DND-41 (cell line): ENCODE data around the gene LTBP1.

Experiments
- ATAC-seq: fragments of 200-7000 bp; cut with Tn5 transposase; 3 replicates; pipeline ENCODE4 v1.9.1; 2021; ENCODE audit warnings: low read depth; ENCODE audit not compliant: insufficient read depth
- DNase-seq: peaks from one replicate; pipeline ENCODE4 v3.0.0-alpha.2; 2020
- H2AFZ ChIP-seq: 2 replicates; pipeline ENCODE4 v1.6.0; 2012; ENCODE audit warnings: low read depth, low read length
- H3K27ac ChIP-seq: 2 replicates; pipeline ENCODE4 v1.5.1; 2012; ENCODE audit warnings: low read length, inconsistent platforms
- H3K27me3 ChIP-seq: fragments of 200-600 bp; sonication (generic); 2 replicates; pipeline ENCODE4 v1.6.0; 2012; ENCODE audit warnings: low read length, mild to moderate bottlenecking, inconsistent platforms; ENCODE audit not compliant: insufficient read depth, poor library complexity
- H3K36me3 ChIP-seq: 2 replicates; pipeline ENCODE4 v1.5.1; 2012; ENCODE audit warnings: low read length, inconsistent platforms; ENCODE audit not compliant: insufficient read depth
- H3K4me1 ChIP-seq: 2 replicates; pipeline ENCODE4 v1.5.1; 2012; ENCODE audit warnings: mild to moderate bottlenecking, low read length; ENCODE audit not compliant: insufficient read depth
- H3K4me2 ChIP-seq: 2 replicates; pipeline ENCODE4 v1.6.0; 2012; ENCODE audit warnings: mild to moderate bottlenecking, moderate library complexity, low read length, inconsistent platforms; ENCODE audit not compliant: insufficient read depth
- H3K4me3 ChIP-seq, 2 experiments: fragments of 200-600 bp in 1 of 2; shearing (Covaris generic) in 1 of 2; 2 replicates each; pipeline ENCODE4 v1.5.1; 2012 to 2016; ENCODE audit warnings: inconsistent platforms in 2 of 2, low read length in 2 of 2, mild to moderate bottlenecking in 2 of 2, low read depth in 1 of 2, moderate library complexity in 1 of 2
- H3K79me2 ChIP-seq: 2 replicates; pipeline ENCODE4 v1.6.0; 2012; ENCODE audit warnings: low read length, inconsistent platforms; ENCODE audit not compliant: insufficient read depth
- H3K9ac ChIP-seq: 2 replicates; pipeline ENCODE4 v1.6.0; 2012; ENCODE audit warnings: low read depth, mild to moderate bottlenecking, inconsistent platforms, low read length, moderate library complexity
- H3K9me3 ChIP-seq: 2 replicates; pipeline ENCODE4 v1.5.1; 2012; ENCODE audit warnings: low read length, moderate library complexity, mild to moderate bottlenecking, inconsistent platforms; ENCODE audit not compliant: insufficient read depth, severe bottlenecking
- H4K20me1 ChIP-seq: 2 replicates; pipeline ENCODE4 v1.6.0; 2012; ENCODE audit warnings: low read length; ENCODE audit not compliant: insufficient read depth
- EZH2 ChIP-seq: IDR thresholded peaks from 3 replicates; pipeline ENCODE4 v1.6.1; 2012; ENCODE audit warnings: borderline replicate concordance, low read depth, mild to moderate bottlenecking, moderate library complexity, low read length, inconsistent platforms; ENCODE audit not compliant: severe bottlenecking
- TF ChIP-seq, protein P1 (sequence below): IDR thresholded peaks from 2 replicates; pipeline ENCODE4 v1.5.1; 2012; ENCODE audit warnings: borderline replicate concordance, low read length, moderate library complexity, mild to moderate bottlenecking; ENCODE audit not compliant: poor library complexity, severe bottlenecking; ENCODE audit errors: extremely low read depth

The LTBP1 gene

DNA sequence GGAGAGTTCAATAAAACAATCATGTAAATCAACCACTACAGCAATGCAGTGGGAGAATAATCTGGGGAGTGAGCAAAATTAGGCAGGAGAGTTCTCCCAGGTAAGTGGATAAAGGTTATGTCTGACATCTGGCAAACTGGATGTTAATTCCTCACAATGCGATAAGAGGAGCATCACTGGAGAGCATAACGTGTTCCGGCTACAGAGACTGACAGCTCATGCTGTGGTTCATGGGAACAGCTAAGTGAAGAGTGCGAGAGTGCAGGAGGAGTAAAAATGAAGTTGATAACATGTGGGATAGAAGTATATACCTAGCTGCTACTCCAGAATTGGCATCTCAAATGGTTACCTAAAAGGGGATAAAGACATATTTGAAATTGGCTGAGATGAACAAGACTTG is 153.2 kb downstream of the LTBP1 start:
- Histone ChIP-seq H3K4me2 (no peak overlapping the region), H3K4me1 (no peaks in the 10 kb centered on the region), H3K27ac (no peak overlapping the region), H3K36me3 (no peaks in the 10 kb centered on the region), H3K27me3 (no peaks in the 10 kb centered on the region), H3K4me3 (no peak overlapping the region), H3K9me3 (no peaks in the 10 kb centered on the region), H3K79me2 (no peaks in the 10 kb centered on the region), H2AFZ (no peak overlapping the region), H4K20me1 (no peaks in the 10 kb centered on the region), H3K9ac (no peak overlapping the region)
- ATAC-seq (no peak), DNase-seq (no peak)
- TF ChIP-seq EZH2 = no peak
- TF ChIP-seq, protein P1, sequence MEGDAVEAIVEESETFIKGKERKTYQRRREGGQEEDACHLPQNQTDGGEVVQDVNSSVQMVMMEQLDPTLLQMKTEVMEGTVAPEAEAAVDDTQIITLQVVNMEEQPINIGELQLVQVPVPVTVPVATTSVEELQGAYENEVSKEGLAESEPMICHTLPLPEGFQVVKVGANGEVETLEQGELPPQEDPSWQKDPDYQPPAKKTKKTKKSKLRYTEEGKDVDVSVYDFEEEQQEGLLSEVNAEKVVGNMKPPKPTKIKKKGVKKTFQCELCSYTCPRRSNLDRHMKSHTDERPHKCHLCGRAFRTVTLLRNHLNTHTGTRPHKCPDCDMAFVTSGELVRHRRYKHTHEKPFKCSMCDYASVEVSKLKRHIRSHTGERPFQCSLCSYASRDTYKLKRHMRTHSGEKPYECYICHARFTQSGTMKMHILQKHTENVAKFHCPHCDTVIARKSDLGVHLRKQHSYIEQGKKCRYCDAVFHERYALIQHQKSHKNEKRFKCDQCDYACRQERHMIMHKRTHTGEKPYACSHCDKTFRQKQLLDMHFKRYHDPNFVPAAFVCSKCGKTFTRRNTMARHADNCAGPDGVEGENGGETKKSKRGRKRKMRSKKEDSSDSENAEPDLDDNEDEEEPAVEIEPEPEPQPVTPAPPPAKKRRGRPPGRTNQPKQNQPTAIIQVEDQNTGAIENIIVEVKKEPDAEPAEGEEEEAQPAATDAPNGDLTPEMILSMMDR = no peak

DNA sequence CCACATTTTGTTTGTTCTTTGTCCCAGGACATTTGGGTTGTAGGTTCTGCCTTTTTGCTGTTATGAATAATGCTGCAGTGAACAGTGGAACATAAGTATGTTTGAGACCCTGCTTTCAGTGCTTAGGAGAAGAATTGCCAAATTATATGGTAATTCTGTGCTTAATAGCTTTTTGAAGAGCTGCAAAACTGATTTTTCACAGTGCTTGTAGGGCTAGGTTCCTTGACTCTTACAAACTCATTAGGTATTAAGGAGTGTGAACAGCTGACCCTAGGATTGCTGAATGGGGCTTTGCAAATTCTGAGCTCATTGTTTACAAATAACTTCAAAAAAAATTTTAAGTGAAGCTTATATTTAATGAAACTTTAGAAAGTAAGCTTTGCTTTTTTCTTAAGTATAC is 154.2 kb downstream of the LTBP1 start:
- no peak overlapping the region for H3K9ac ChIP-seq
- no peak overlapping the region for H3K4me2 ChIP-seq
- H3K4me1 ChIP-seq = no peaks in the 10 kb centered on the region
- no peak overlapping the region for H2AFZ ChIP-seq
- no peak overlapping the region for H3K4me3 ChIP-seq
- H3K36me3 ChIP-seq = no peaks in the 10 kb centered on the region
- no peaks in the 10 kb centered on the region for H3K9me3 ChIP-seq
- no peak overlapping the region for H3K27ac ChIP-seq
- DNase-seq (no peak), ATAC-seq (no peak)
- TF ChIP-seq, protein P1 = no peak
- no peak for TF ChIP-seq EZH2
- no peaks in the 10 kb centered on the region for H4K20me1 ChIP-seq
- H3K27me3 ChIP-seq = no peaks in the 10 kb centered on the region
- no peaks in the 10 kb centered on the region for H3K79me2 ChIP-seq

DNA sequence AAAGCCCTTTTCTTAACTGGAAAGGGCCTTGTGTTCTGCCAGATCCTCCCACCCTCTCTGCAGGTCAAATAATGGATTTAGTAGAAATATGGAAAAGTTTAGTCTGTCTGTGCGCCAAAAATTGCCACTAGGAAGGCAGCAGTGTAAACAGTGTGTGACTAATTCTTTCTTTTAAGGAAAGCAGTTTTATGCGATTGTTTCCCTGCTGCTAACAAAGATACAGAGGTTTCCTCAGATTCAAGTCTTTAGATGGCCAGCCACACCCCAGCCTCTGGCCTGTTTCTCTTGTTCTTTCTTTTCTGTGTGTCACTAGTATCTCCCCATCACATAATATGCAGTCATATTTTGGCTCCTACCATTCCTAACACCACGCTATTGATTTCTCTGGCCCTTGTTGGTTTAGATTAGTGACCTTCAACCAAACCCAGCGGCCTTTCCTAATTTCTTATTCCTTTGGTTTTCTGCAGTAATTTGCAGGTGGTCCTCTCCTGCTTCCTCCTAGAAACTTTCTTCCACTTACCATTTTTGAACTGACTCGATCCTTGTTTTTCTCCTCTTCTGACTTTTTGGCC is 157.4 kb downstream of the LTBP1 start:
- no peak overlapping the region for H3K4me3 ChIP-seq
- no peak overlapping the region for H2AFZ ChIP-seq
- DNase-seq = no peak
- H3K4me1 ChIP-seq = no peaks in the 10 kb centered on the region
- H3K9me3 ChIP-seq = no peaks in the 10 kb centered on the region
- no peak overlapping the region for H3K27ac ChIP-seq
- H3K36me3 ChIP-seq = no peaks in the 10 kb centered on the region
- no peaks in the 10 kb centered on the region for H3K27me3 ChIP-seq
- no peak overlapping the region for H3K4me2 ChIP-seq
- no peaks in the 10 kb centered on the region for H4K20me1 ChIP-seq
- TF ChIP-seq, protein P1 = no peak
- TF ChIP-seq EZH2 = no peak
- H3K9ac ChIP-seq = no peak overlapping the region
- no peak for ATAC-seq
- no peaks in the 10 kb centered on the region for H3K79me2 ChIP-seq

DNA sequence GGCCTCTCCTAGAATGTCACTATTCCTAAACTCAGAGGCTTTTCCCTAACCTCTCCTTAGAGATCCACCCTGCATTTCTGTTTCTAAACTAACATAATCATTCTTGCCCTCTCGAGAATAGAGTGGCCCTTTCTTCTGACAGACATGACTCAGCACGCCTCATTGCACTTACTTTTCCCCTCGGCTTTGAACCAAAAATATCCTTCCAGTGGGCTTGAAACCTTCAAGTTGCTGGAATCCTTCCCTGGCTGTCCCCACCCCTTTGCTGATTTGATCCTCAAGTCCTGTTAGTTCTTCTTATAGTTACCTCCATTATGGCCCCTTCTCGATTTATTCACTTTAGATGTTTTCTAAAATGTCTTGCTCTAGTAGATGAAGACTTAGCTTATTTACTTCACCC is 158.0 kb downstream of the LTBP1 start:
- TF ChIP-seq EZH2 = no peak
- TF ChIP-seq, protein P1 = no peak
- Histone ChIP-seq H2AFZ (no peak overlapping the region), H3K79me2 (no peaks in the 10 kb centered on the region)

More for the DNA sequence above, 158.0 kb downstream of the LTBP1 start:
- Histone ChIP-seq H3K4me1 (no peaks in the 10 kb centered on the region), H3K9ac (no peak overlapping the region), H3K27ac (no peak overlapping the region), H3K9me3 (no peaks in the 10 kb centered on the region), H3K4me3 (no peak overlapping the region), H3K27me3 (no peaks in the 10 kb centered on the region), H3K36me3 (no peaks in the 10 kb centered on the region), H4K20me1 (no peaks in the 10 kb centered on the region), H3K4me2 (no peak overlapping the region)
- ATAC-seq = no peak
- no peak for DNase-seq
